Measurements from ENCODE around the gene IQSEC3.

Gene IQSEC3

DNA sequence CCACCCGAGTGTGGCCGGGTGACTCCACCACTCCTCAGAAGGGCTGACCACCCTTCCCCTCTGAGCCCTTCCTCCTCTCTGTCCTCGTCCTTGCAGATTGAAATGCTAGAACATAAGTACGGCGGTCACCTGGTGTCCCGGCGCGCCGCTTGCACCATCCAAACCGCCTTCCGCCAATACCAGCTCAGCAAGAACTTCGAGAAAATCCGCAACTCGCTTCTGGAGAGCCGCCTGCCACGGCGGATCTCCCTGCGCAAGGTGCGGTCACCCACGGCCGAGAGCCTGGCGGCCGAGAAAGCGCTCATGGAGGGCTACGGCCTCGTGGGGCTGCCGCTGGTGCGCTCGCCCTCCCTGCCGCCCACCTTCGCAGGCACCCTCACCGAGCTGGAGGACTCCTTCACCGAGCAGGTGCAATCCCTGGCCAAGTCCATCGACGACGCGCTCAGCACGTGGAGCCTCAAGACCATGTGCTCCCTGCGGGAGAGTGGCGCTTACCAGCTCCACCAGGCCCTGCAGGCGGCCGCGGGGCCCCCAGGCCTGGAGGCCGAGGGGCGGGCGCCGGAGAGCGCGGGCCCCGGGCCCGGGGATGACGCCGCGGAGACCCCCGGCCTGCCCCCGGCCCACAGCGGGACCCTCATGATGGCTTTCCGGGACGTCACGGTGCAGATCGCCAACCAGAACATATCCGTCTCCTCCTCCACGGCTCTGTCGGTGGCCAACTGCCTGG is 71.8 kb downstream of the IQSEC3 start:
- DNase-seq (ENCODE audit: low read depth in 1 of 2, low spot score in 1 of 2), result no peak

DNA sequence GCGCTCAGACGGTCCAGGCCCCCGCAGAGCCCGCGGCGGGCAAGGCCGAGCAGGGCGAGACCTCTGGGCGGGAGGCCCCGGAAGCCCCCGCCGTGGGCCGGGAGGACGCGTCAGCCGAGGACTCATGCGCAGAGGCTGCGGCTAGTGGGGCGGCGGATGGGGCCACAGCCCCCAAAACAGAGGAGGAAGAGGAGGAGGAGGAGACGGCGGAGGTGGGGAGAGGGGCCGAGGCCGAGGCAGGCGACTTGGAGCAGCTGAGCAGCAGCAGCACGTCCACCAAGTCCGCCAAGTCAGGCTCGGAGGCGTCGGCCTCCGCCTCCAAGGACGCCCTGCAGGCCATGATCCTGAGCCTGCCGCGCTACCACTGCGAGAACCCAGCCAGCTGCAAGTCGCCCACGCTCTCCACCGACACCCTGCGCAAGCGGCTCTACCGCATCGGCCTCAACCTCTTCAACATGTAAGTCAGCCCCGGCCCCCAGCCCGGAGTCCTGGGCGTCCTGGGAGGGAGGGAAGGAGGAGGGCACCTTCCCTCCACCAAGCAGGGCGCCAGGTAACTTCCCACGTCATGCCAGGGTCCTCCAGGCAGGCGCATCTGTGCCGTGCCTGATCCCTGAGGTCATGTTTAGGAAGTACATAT is 72.4 kb downstream of the IQSEC3 start:
- DNase-seq (ENCODE audit: low read depth in 1 of 2, low spot score in 1 of 2), result no peak

DNA sequence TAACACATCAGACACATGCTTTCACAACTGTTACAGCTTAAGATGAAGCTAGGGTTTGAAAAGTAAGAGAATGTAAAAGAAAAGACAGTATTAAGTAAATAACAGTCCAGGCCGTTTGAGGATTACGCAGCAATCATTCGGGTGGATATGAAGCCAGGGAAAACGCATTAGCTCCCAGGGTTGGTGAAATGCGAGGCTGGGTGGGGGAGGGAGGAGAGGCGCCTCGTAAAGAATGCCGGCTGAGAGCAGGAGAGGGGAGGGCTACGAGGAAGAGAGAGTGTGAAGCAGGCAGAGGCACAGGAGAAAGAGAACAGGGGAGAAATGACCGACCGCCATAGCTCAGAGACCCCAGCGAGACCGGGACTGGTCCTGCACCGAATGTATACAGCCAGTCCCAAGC is 73.0 kb downstream of the IQSEC3 start:
- DNase-seq (ENCODE audit: low read depth in 1 of 2, low spot score in 1 of 2), result no peak

DNA sequence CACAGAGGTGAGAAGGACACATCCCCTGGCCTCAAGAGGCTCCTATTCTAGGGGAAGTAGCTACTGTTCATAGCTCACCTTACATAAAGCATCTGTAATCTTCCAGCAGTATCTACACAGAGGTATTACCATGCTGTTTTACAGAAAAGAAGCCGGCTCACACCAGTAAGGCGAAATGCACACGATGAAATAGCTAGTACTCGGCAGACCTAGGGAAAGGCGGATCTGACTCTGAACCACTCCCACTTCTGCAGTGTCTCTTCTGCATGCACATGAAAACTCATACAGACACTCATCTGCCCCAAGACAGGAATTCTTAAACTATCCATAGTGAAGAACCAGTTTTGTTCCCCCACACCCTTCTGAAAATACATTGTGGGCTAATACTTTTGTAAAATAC is 73.6 kb downstream of the IQSEC3 start:
- no peak for DNase-seq (ENCODE audit: low read depth in 1 of 2, low spot score in 1 of 2)

DNA sequence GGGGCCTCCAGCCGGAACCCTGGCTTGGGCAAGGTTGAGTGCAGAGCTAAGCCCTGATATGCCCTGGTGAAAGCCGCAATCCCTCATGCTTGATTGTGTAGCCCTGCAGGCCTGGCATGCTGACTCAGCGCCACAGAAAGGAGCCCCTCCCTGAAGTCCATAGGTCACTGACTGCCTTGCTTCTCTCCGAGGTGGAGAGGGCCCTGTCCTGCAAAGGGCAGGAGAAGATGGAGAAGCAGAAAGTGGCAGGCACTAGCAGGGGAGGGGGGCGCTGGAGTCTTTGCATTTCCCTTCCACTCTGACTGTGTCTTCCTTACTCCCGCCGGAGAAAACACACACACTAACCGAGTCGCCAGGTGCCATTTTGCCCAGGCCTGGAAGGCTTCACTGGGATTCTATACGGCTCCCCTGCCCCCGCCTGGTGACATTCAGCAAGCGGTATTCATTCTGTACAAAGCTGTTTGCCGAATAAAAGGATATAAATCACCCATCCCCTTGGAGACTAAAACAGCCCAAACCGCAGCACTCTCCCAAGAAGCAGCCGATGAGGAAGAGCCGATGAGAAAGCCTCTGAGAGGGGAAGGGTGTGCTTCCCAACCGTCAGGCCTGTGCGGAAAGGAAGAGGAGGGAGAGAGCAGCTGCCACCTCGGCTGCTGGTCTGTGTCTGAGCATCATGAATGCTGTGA is 77.5 kb downstream of the IQSEC3 start:
- no peak for DNase-seq (ENCODE audit: low read depth in 1 of 2, low spot score in 1 of 2)

DNA sequence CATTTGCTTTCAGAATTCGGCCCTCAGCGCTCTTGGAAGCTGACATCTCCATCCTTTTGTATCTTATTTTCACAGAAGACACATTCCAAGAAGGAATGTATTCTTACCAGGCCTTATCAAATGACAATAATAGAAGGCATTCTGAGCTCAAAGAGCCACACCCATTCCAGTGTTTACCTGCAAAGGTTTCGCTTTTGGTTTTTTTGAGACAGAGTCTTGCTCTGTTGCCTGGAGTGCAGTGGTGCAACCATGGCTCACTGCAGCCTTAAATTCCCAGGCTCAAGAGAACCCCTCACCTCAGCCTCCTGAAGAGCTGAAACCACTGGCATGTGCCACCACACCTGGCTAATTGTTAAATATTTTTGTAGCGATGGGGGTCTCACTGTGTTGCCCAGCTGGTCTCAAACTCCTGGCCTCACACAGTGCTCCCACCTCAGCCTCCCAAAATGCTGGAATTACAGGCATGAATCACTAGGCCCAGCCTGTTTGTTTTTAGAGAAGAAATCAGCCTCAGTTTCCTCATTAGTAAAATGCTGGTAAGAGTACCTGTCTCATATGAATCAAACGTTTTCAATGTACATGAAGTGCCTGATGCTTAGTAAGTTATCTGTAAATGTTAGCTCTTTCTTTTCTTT is 78.2 kb downstream of the IQSEC3 start:
- no peak for DNase-seq (ENCODE audit: low read depth in 1 of 2, low spot score in 1 of 2)

DNA sequence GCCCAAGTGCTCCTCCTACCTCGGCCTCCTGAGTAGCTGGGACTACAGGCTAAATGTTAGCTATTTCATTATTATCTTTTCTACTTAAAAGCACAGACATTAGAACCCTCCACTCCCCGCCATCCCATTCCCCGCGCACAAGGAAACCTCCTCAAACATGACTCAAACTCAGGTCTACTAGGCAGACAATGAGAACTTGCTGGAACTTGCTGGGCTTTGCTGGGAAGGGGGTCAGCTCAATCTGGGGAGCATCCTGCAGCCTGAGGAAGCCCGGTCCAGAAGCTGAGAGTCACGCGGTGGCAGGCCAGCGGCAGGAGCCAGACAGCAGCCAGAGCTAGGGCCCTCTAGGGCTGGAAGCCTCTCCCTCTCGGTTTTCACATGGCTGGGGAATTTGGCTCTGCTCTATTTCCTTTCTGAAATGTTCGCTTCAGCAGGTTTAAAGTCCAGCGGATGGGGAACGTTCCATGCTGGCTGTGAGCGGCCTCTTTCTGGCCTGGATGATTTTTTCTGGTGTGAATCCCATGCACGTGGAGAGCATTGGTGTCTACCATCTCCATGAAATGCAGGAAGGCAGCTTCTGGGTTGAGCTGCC is 78.9 kb downstream of the IQSEC3 start:
- no peak for DNase-seq (ENCODE audit: low read depth in 1 of 2, low spot score in 1 of 2)

DNA sequence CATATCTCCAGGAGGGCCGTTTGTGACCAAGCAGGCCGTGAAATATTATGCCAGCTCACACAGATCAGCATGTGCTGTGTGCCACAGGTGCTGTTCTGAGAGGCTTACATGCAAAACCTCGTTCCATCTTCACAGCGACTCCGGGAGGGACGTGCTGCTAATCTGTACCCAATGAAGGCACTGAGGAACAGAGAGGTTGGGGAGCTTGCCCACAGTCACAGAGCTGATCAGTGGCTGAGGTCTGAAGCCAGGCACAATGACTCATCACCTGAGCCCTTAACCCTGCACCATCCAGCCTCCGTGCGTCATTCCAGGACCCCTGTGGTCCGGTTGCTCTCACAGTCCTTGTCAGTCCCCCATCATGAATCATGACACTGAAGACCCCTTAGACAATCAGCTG is 80.7 kb downstream of the IQSEC3 start:
- no peak for DNase-seq (ENCODE audit: low read depth in 1 of 2, low spot score in 1 of 2)

DNA sequence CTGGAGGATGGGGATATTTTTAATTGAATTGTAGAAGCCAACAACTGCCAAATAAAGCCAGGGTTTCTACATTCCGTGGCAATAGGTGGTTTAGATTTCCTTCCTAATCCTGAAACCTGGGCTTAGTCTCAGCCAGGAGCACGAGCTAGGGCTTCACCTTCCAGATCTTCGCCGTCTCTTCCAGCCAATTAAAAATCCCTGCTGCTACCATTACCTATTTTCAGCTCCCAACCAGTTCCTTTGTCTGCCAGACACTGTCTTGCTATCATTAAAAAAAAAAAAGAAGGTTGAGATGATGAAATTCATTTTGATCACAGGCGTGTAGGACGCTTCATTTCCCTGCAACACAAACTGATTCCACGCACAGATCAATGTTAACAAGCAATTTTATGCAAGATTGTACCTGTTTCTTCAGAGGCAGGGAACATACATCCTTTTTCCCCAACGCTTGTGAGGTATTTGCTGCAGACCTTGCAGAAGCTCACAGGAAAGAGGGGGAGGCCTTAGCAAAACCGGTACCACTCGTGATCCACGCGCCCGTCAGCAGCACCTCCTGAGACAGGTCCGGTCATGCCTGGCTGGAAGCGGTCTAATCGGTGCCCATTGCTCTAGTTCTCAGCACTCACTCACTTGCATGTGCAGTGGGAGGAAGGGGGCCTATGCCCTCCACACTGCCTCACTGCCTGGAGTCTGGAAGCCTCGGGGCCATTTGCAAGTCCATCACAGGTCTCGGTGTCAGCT is 82.3 kb downstream of the IQSEC3 start:
- no peak for DNase-seq (ENCODE audit: low read depth in 1 of 2, low spot score in 1 of 2)

DNA sequence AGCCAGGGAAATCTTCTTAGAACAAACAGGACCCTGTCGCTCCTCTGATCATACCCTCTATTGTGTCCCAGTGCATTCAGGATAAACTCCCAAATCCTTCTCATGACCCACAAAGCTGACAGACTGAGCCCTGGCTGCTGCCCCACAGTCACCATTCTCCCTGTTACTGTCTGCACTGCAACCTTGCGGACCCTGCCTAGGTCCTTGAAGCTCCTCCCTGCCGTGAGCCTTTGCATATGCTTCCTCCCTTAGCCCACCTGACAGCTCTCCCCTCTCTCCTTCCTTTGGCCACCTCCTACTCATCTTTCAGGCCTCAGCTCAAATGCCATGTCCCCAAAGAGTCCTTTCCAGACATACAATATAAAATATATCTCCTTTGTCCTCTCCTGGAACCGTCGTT is 85.0 kb downstream of the IQSEC3 start:
- no peak for DNase-seq (ENCODE audit: low read depth in 1 of 2, low spot score in 1 of 2)

DNA sequence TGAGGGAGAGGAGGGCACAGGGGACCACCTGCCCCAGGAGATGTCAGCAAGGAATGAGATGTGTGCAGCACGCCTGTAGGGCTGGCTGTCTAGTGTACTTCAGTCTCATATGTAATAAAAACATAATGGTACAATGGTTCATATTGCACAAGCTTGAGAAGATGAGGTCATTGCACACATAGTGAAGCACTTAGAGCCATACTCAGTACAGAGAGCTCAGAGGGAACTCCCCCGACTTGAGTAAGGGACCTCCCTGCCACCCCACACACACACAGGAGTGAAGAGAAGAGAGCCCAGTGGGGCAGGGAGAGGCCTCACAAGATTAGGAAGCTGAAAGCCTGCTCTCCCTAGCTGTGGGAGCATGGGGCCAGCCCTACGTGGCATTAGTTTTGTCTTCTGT is 85.9 kb downstream of the IQSEC3 start:
- DNase-seq (ENCODE audit: low read depth in 1 of 2, low spot score in 1 of 2), result no peak

DNA sequence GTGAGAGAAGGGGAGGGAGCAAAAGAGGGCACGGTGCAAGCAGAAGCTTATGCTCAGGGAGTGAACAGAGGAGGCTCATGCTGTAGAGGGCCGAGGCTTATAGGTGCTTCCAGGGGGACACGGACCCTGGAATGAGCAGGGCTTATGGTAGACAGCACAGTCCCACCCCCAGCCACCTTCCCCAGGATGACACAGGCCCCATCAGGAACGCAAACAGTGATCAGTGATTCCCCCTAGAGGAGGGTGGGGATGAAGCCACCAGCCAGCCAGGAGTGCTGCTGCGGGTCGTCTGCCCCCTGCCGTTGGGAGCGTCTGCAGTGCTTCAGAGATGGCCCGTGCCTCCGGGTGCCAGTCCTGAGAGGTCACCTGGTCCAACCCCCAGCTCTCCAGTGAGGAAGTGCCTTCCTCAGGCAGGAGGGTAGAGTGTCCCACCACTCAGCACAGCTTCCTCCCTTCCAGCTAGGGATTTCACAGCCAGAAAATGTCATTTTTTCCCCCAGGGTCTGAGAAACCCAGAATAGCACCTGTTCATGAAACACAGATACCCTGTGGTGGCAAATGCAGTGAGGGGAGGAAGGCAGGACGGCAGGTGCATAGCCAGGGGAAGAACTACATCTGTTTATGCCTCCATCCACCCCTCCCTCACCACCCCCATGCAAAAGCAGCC is 86.6 kb downstream of the IQSEC3 start:
- peak in 1 of 2 donors; percentile 6 for DNase-seq (ENCODE audit: low read depth in 1 of 2, low spot score in 1 of 2)

DNA sequence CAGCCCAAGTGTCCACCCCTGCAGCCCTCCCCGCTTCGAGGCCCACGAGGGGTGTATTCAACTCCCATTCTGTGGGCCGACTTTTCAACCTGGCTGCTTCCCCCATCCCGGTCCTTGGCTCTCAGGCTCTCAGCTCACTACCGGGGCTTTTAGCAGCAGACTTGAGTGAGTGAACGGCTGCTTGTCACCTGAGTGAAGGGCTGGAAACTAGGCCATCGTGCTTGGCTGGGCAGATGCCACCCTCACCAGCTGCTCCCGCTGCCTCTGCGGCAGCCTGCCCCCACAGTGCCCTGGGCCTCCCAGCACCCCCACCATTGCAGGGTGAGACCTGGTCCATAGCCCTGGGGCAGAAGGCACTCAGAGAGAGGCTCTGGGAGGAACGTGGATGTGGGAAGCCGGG is 87.5 kb downstream of the IQSEC3 start:
- no peak for DNase-seq (ENCODE audit: low read depth in 1 of 2, low spot score in 1 of 2)

DNA sequence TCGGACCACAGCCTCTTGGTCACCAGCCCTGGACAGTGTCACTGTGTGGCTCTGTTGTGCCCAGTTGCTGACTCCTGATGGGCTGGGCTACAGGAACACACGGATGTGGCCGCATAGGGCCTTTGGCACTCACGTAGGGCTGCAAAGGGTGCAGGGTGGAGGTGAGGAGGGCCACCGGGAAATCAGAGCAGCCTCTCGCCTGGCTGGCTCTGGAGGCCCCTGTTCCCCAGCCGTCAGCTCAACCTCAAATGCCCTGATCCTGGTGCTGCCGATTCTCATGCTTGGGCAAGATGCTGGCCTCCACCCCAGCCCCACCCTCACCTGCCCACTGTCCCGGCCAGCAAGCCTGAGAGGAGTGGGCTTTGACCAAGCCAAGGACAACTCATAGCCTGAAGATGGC is 88.4 kb downstream of the IQSEC3 start:
- DNase-seq (ENCODE audit: low read depth in 1 of 2, low spot score in 1 of 2), result no peak

DNA sequence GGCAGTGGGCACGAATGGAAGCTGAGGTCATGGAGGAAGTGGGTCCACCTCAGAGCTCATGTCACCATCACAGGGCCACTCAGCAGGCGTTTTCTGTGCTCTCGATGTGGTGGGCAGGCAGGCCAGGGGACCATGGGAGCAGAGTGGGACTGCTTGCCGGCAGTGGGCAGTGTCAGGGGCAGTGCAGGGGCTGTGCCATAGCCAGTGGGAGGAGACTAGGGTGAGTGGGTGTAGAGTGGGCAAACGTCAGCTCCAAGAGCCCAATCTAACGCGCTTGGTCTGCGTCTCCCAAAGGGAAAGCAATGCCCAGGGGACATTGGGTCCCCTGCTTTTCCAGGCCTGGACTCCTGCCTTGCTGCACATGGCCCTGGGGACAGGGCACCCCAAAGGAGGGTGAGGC is 89.1 kb downstream of the IQSEC3 start:
- DNase-seq (ENCODE audit: low read depth in 1 of 2, low spot score in 1 of 2), result no peak

DNA sequence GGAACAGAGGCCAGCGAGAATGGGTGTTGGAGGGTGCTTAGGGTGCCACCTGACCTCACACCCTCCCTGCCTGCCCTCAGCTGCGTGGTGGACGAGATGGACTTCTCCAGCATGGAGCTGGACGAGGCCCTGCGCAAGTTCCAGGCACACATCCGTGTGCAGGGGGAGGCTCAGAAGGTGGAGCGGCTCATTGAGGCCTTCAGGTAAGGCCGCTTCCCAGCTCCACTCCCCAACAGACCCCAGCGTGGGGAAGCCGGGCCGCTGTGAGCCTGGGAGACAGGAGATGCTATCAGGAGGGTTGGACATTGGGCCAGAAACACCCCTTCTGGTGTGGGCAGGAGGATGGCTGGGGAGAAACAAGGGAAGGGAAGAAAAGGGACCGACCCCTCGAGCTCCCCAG is 90.4 kb downstream of the IQSEC3 start:
- DNase-seq (ENCODE audit: low read depth in 1 of 2, low spot score in 1 of 2), result no peak

DNA sequence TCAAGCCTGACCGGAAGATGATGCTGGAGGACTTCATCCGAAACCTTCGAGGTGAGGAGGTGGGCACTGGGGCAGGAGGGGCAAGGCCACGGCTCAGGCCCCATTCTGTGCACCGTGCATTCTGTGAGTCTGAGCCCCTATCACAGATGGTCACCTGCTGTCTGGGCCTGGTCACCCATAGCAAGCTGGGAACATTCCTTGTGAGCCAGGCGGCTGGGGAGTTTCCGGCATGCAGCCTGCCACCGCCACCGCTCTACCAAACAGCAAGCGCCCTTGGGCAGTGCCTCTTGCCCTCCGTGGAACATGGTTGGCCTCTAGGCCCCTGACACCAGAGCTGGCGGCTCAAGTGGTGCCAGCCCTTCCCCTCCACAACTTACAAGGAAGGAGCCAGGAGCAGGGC is 91.1 kb downstream of the IQSEC3 start:
- DNase-seq (ENCODE audit: low read depth in 1 of 2, low spot score in 1 of 2), result no peak

DNA sequence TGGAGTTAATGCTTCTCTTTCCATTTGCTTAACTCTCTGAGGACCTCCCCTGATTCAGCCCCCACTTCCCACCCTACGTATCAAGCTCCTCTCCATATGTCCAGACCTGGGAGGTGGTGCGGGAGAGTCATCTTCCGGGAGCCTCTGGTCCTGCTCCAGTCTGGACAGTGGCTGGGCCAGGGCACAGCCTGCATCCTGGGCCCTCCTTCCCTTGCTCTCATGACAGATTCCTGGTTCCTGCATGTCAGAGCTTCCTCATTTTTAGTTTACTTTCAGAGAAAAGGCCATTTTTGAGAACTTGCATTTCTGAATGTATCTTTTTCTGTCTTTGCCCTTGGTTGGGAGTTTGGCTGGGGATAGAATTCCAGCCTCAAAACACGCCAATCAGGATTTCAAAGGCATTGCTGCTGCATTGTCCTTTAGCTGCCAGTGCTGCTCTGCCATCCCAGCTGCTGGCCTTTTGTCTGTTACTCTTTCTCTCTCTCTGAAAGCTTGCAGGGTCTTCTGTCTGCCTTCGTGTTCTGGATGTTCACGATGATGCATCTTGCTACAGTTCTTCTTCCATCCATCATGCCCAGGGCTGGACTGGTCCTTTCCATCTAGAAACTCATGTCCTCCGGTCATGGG is 92.7 kb downstream of the IQSEC3 start:
- no peak for DNase-seq (ENCODE audit: low read depth in 1 of 2, low spot score in 1 of 2)

DNA sequence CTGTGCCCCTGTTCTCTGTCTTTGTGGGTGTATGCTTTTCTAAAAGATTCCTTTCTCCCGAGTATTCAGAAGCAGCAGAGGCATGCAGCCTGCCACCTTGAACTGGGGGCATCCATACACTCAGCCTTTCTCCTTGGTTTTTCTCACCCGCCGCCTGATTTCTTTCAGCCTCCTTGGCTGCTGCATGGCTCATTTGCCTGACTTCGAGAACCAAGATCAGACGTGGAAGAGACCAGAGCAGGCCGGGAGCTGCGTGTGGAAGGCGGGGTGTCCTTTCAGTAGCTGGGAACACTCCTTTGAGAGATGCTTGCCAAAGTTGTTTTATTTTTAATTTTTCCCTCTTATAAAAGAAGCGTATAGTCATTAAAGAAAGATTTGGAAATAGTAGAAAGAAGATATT is 94.3 kb downstream of the IQSEC3 start:
- no peak for DNase-seq (ENCODE audit: low read depth in 1 of 2, low spot score in 1 of 2)

DNA sequence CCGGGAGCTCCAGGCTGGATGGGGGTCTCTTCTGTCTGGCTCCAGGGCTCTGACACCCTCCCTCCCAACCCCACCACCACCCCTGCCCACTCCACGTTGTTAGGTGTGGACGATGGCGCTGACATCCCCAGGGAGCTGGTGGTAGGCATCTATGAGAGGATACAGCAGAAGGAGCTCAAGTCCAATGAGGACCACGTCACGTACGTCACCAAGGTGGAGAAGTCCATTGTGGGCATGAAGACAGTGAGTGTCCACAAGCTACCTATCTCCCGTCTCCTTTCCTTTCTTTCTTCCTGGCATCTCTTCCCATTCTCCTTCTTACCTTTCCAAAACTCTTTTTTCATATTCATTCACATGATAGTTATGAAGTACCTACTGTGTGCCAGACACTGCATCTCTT is 95.3 kb downstream of the IQSEC3 start:
- no peak for DNase-seq (ENCODE audit: low read depth in 1 of 2, low spot score in 1 of 2)
